PC-3 (cell line): ENCODE measurements around the gene TUBB. TPM values are rescaled to one million over a fixed set of nuclear protein-coding genes. Genes with fewer than 3 reads are reported as not detected.
"Not testable (repeated sequence)": the region's sequence is repeated elsewhere in the genome, so short reads cannot be mapped to it uniquely, and the experiment has no call there.

Experiments
- ATAC-seq: fragments of 200-7000 bp; cut with Tn5 transposase; 2 replicates; pipeline ENCODE4 v1.9.1; 2020; ENCODE audit warnings: mild to moderate bottlenecking, moderate library complexity
- BruUV-seq: library from RNA; stranded (reverse); fragments of 400-500 nt; replicated peaks from 2 replicates; lab custom pipeline; 2021; lab: Mats Ljungman, UMichigan
- CTCF ChIA-PET: fragments of 300-600 bp; sonication (Branson Sonifier 250); formaldehyde crosslinking; loops from one replicate; lab custom pipeline; 2022; ENCODE audit warnings: antibody characterized with exemption; lab: Charles Lee
- POLR2A ChIA-PET: fragments of 300-600 bp; sonication (Branson Sonifier 250); formaldehyde crosslinking; loops from one replicate; lab custom pipeline; 2022; ENCODE audit warnings: antibody characterized with exemption; ENCODE audit not compliant: unreplicated experiment; lab: Charles Lee
- DNase-seq: peaks from one replicate; pipeline ENCODE4 v3.0.0-alpha.2; 2015
- H2AFZ ChIP-seq: fragments of 300-600 bp; sonication (generic); 2 replicates; pipeline ENCODE4 v1.6.0; 2016; ENCODE audit warnings: antibody characterized with exemption, low read length
- H3F3A ChIP-seq: fragments of 300-600 bp; sonication (generic); one replicate; pipeline ENCODE4 v1.6.0; 2017; ENCODE audit warnings: antibody characterized with exemption, low read length, control low read depth, mild to moderate bottlenecking; ENCODE audit not compliant: unreplicated experiment
- H3K27ac ChIP-seq: fragments of 300-600 bp; sonication (generic); 2 replicates; pipeline ENCODE4 v1.5.1; 2016; ENCODE audit warnings: mild to moderate bottlenecking, low read length
- H3K27me3 ChIP-seq: fragments of 300-600 bp; sonication (generic); 2 replicates; pipeline ENCODE4 v1.6.1; 2016; ENCODE audit warnings: low read length, mixed read lengths
- H3K36me3 ChIP-seq: fragments of 300-600 bp; sonication (generic); 2 replicates; pipeline ENCODE4 v1.6.1; 2016; ENCODE audit warnings: low read depth, mixed run types, low read length, mixed read lengths
- H3K4me1 ChIP-seq: fragments of 300-600 bp; sonication (generic); 2 replicates; pipeline ENCODE4 v1.5.1; 2016; ENCODE audit warnings: low read length; ENCODE audit not compliant: insufficient read depth
- H3K4me2 ChIP-seq: fragments of 300-600 bp; sonication (generic); 2 replicates; pipeline ENCODE4 v1.6.0; 2016; ENCODE audit warnings: low read length
- H3K4me3 ChIP-seq: fragments of 300-600 bp; sonication (generic); 2 replicates; pipeline ENCODE4 v1.5.1; 2016; ENCODE audit warnings: mild to moderate bottlenecking, low read length, mixed read lengths
- H3K79me2 ChIP-seq: fragments of 300-600 bp; sonication (generic); 2 replicates; pipeline ENCODE4 v1.6.1; 2017; ENCODE audit warnings: low read length, mixed read lengths
- H3K9ac ChIP-seq: fragments of 300-600 bp; sonication (generic); 2 replicates; pipeline ENCODE4 v1.6.0; 2016; ENCODE audit warnings: mild to moderate bottlenecking, low read length
- H3K9me2 ChIP-seq: fragments of 300-600 bp; sonication (generic); replicated peaks from 2 replicates; pipeline ENCODE4 v1.6.1; 2016; ENCODE audit warnings: mixed run types, low read length, mixed read lengths
- H3K9me3 ChIP-seq: fragments of 300-600 bp; sonication (generic); 2 replicates; pipeline ENCODE4 v1.6.1; 2016; ENCODE audit warnings: low read length, mixed read lengths
- H4K20me1 ChIP-seq: fragments of 300-600 bp; sonication (generic); 2 replicates; pipeline ENCODE4 v1.6.1; 2016; ENCODE audit warnings: low read length, mixed read lengths
- EZH2 ChIP-seq: fragments of 300-600 bp; sonication (generic); IDR thresholded peaks from one replicate; pipeline ENCODE4 v1.6.1; 2017; ENCODE audit warnings: antibody characterized with exemption, mild to moderate bottlenecking, low read length; ENCODE audit not compliant: unreplicated experiment
- EZH2phosphoT487 ChIP-seq: fragments of 300-600 bp; sonication (generic); IDR thresholded peaks from 2 replicates; pipeline ENCODE4 v1.6.1; 2018; ENCODE audit warnings: mild to moderate bottlenecking, antibody characterized with exemption, low read length, borderline replicate concordance
- intact Hi-C: fragments of 100-400 bp; cut with micrococcal nuclease; formaldehyde crosslinking; loops from 2 replicates; pipeline ENCODE4 v1.9.0; 2023
- total RNA-seq: library from RNA; depleted of rRNA; stranded (reverse); fragments of >200 nt; gene quantifications from 2 replicates; pipeline ENCODE4 v1.2.3, GENCODE V29; 2014
- TF ChIP-seq, protein P1 (sequence below): fragments of 300-600 bp; sonication (generic); conservative IDR thresholded peaks from 2 replicates; pipeline ENCODE4 v1.5.1; 2017; ENCODE audit warnings: antibody characterized with exemption, low read depth, mild to moderate bottlenecking, low read length

The TUBB gene
- total RNA-seq, 1 experiment from 2014 or later, result 1,398 TPM

- DNase-seq (peak; percentile 100), ATAC-seq (peak; percentile 69)
- no peak overlapping the region for H3K4me3 ChIP-seq
- peaks cover 34% of the 10 kb centered on the region for H3F3A ChIP-seq
- peak overlapping the region; percentile 25 for H3K4me2 ChIP-seq
- H2AFZ ChIP-seq, result no peak overlapping the region
- intact Hi-C loops, result loop anchor here (1.0 kb wide), 4 partner anchors 10 to 68 kb away; partner anchors contain the start of gene FLOT1
- peak overlapping the region; percentile 98 for H3K27ac ChIP-seq
- BruUV-seq, result no TSS peak
- H3K9ac ChIP-seq, result peak overlapping the region; percentile 98
- no peaks in the 10 kb centered on the region for H3K9me3 ChIP-seq
- H3K27me3 ChIP-seq, result no peaks in the 10 kb centered on the region
- ChIA-PET CTCF (interaction anchor here (0.6 to 1.4 kb wide), 9 partner anchors 8 to 120 kb away, joined by 3 to 10 read pairs (median 3); partner anchors contain the start of gene IER3), POLR2A (interaction anchor here (0.5 to 1.9 kb wide), 14 partner anchors 8 to 136 kb away, joined by 3 to 40 read pairs (median 4); partner anchors contain the start of genes FLOT1 and IER3)
- TF ChIP-seq EZH2phosphoT487, result no peak
- no peak for TF ChIP-seq EZH2
- TF ChIP-seq, protein P1, sequence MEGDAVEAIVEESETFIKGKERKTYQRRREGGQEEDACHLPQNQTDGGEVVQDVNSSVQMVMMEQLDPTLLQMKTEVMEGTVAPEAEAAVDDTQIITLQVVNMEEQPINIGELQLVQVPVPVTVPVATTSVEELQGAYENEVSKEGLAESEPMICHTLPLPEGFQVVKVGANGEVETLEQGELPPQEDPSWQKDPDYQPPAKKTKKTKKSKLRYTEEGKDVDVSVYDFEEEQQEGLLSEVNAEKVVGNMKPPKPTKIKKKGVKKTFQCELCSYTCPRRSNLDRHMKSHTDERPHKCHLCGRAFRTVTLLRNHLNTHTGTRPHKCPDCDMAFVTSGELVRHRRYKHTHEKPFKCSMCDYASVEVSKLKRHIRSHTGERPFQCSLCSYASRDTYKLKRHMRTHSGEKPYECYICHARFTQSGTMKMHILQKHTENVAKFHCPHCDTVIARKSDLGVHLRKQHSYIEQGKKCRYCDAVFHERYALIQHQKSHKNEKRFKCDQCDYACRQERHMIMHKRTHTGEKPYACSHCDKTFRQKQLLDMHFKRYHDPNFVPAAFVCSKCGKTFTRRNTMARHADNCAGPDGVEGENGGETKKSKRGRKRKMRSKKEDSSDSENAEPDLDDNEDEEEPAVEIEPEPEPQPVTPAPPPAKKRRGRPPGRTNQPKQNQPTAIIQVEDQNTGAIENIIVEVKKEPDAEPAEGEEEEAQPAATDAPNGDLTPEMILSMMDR, result 0 out of 2 replicates have a peak, but pooled peaks have one; percentile 14
- peaks cover 24% of the 10 kb centered on the region for H3K79me2 ChIP-seq
- no peaks in the 10 kb centered on the region for H3K36me3 ChIP-seq
- no peaks in the 10 kb centered on the region for H4K20me1 ChIP-seq
- H3K4me1 ChIP-seq, result peaks cover 76% of the 10 kb centered on the region
- no peaks in the 10 kb centered on the region for H3K9me2 ChIP-seq
These were observed 32.2 kb downstream of the TUBB start for GRCh38 chr6:30752157-30752927.

GRCh38 chr6:30754631-30755030 lies 34.5 kb downstream of the TUBB start:
- DNase-seq (peak; percentile 81), ATAC-seq (no peak)
- Histone ChIP-seq H4K20me1 (no peaks in the 10 kb centered on the region), H3K4me2 (peak overlapping the region; percentile 27; the same call in 1 of the 2 replicates), H3F3A (peaks cover 23% of the 10 kb centered on the region), H3K9me3 (no peaks in the 10 kb centered on the region), H3K27me3 (no peaks in the 10 kb centered on the region), H3K4me1 (peaks cover 55% of the 10 kb centered on the region), H2AFZ (no peak overlapping the region), H3K36me3 (no peaks in the 10 kb centered on the region), H3K9ac (peak overlapping the region; percentile 93), H3K9me2 (no peaks in the 10 kb centered on the region), H3K79me2 (peaks cover 17% of the 10 kb centered on the region), H3K27ac (peak overlapping the region; percentile 98), H3K4me3 (no peak overlapping the region)
- POLR2A ChIA-PET, result interaction anchor here (0.5 to 1.1 kb wide), 3 partner anchors 27 to 140 kb away, joined by 6 to 32 read pairs (median 7); no protein-coding TSS in a partner anchor
- intact Hi-C loops, result no loop called here
- TF ChIP-seq EZH2phosphoT487, result no peak
- no peak for TF ChIP-seq EZH2
- TF ChIP-seq, protein P1, result no peak
- no TSS peak for BruUV-seq
- CTCF ChIA-PET, result interaction anchor here (1.0 kb wide), 1 partner anchor 27 kb away, joined by 4 read pairs; no protein-coding TSS in a partner anchor

DNA sequence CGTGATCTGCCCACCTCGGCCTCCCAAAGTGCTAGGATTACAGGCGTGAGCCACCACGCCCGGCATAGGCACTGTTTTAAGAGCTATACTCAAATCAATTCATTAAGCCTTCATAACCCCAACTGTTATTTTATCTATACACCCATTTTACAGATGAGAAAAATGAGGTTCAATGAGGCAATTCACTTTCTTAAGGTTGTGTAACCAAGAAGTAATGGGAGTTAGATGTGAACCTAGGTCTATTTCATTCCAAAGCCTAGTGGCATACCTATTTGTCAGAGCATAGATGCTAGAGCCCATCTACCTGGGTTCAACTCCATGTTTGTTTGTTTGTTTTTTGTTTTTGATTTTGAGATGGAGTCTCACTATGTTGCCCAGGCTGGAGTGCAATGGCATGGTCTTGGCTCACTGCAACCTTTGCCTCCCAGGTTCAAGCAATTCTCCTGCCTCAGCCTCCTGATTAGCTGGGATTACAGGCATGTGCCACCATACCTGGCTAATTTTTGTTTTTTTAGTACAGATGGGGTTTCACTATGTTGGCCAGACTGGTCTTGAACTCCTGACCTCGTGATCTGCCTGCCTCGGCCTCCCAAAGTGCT lies 36.4 kb downstream of the TUBB start:
- H3K9ac ChIP-seq, CTCF ChIA-PET, ATAC-seq, H4K20me1 ChIP-seq, H3K4me3 ChIP-seq, H3K9me3 ChIP-seq, DNase-seq, H3K27me3 ChIP-seq, H3K27ac ChIP-seq, H2AFZ ChIP-seq, intact Hi-C loops, H3K36me3 ChIP-seq, H3K9me2 ChIP-seq, H3K79me2 ChIP-seq, BruUV-seq, POLR2A ChIA-PET, H3K4me2 ChIP-seq: not testable (repeated sequence)
- Histone ChIP-seq H3F3A (peaks cover 21% of the 10 kb centered on the region), H3K4me1 (peaks cover 39% of the 10 kb centered on the region)
